ENCODE results near the gene TBC1D24. TPM values are rescaled to one million over a fixed set of nuclear protein-coding genes. Genes with fewer than 3 reads are reported as not detected.
"Not testable (repeated sequence)": the region's sequence is repeated elsewhere in the genome, so short reads cannot be mapped to it uniquely, and the experiment has no call there.

The TBC1D24 gene
- total and polyA plus RNA-seq, 2 experiments from 2014 or later = 5.4 to 21.0 TPM

GRCh38 chr16:2539845-2540458 is 65.0 kb downstream of the TBC1D24 start:
- ATAC-seq (peak; percentile 52), DNase-seq (ENCODE audit: low spot score) (peak; percentile 59)
- Mint-ChIP-seq H3K4me3 (peak overlapping the region; percentile 77), H3K4me1 (peaks cover 11% of the 10 kb centered on the region)
- not testable (repeated sequence) for H4K20me1 ChIP-seq (replicated peaks; ENCODE audit: insufficient read depth); H3K27ac Mint-ChIP-seq; H3K4me1 ChIP-seq (ENCODE audit: insufficient read depth); H3K27me3 ChIP-seq (ENCODE audit: insufficient read depth); H3K4me2 ChIP-seq; H3K36me3 ChIP-seq (ENCODE audit: insufficient read depth); H2AFZ ChIP-seq; H3K27ac ChIP-seq (ENCODE audit: low read depth); H3K27me3 Mint-ChIP-seq (ENCODE audit: insufficient read depth, low read depth, poor library complexity); H3K4me3 ChIP-seq; H3K9me2 ChIP-seq (ENCODE audit: insufficient read depth); H3F3A ChIP-seq (replicated peaks; ENCODE audit: low read depth); H3K9me3 Mint-ChIP-seq; H3K36me3 Mint-ChIP-seq (ENCODE audit: low read depth)
- H3K79me2 ChIP-seq (replicated peaks; ENCODE audit: insufficient read depth) = peaks cover 49% of the 10 kb centered on the region
- peak; percentile 44 to 65 for TF ChIP-seq CTCF (conservative IDR thresholded peaks at IDR 0.05; ENCODE audit: low read depth in 2 of 2)

GRCh38 chr16:2540912-2541311 is 66.0 kb downstream of the TBC1D24 start:
- DNase-seq (ENCODE audit: low spot score); H3K27ac ChIP-seq (ENCODE audit: low read depth); H3K27ac Mint-ChIP-seq; H3K27me3 ChIP-seq (ENCODE audit: insufficient read depth); H3K27me3 Mint-ChIP-seq (ENCODE audit: insufficient read depth, low read depth, poor library complexity); H3K4me3 ChIP-seq; H3F3A ChIP-seq (replicated peaks; ENCODE audit: low read depth); H3K4me1 ChIP-seq (ENCODE audit: insufficient read depth); H3K36me3 ChIP-seq (ENCODE audit: insufficient read depth); H3K4me2 ChIP-seq; H3K9me2 ChIP-seq (ENCODE audit: insufficient read depth); ATAC-seq; H3K9me3 Mint-ChIP-seq; H3K36me3 Mint-ChIP-seq (ENCODE audit: low read depth); H2AFZ ChIP-seq; H3K4me3 Mint-ChIP-seq: not testable (repeated sequence)
- peaks cover 19% of the 10 kb centered on the region for H4K20me1 ChIP-seq (replicated peaks; ENCODE audit: insufficient read depth)
- H3K4me1 Mint-ChIP-seq = peaks cover 11% of the 10 kb centered on the region
- peaks cover 59% of the 10 kb centered on the region for H3K79me2 ChIP-seq (replicated peaks; ENCODE audit: insufficient read depth)

GRCh38 chr16:2541409-2541808 is 66.5 kb downstream of the TBC1D24 start:
- peaks cover 64% of the 10 kb centered on the region for H3K79me2 ChIP-seq (replicated peaks; ENCODE audit: insufficient read depth)
- not testable (repeated sequence) for H3K36me3 Mint-ChIP-seq (ENCODE audit: low read depth); H3F3A ChIP-seq (replicated peaks; ENCODE audit: low read depth); ATAC-seq; H3K36me3 ChIP-seq (ENCODE audit: insufficient read depth); H3K9me3 Mint-ChIP-seq; H3K4me3 Mint-ChIP-seq; DNase-seq (ENCODE audit: low spot score); H3K4me2 ChIP-seq; H3K27ac ChIP-seq (ENCODE audit: low read depth); H3K27me3 ChIP-seq (ENCODE audit: insufficient read depth); H2AFZ ChIP-seq; H3K9me2 ChIP-seq (ENCODE audit: insufficient read depth); H3K4me1 ChIP-seq (ENCODE audit: insufficient read depth); H3K27me3 Mint-ChIP-seq (ENCODE audit: insufficient read depth, low read depth, poor library complexity); H3K4me3 ChIP-seq; H3K27ac Mint-ChIP-seq
- peaks cover 10% of the 10 kb centered on the region for H3K4me1 Mint-ChIP-seq
- peaks cover 24% of the 10 kb centered on the region for H4K20me1 ChIP-seq (replicated peaks; ENCODE audit: insufficient read depth)

GRCh38 chr16:2543771-2544170 is 68.8 kb downstream of the TBC1D24 start:
- H3K27me3 ChIP-seq (ENCODE audit: insufficient read depth); H3K27ac ChIP-seq (ENCODE audit: low read depth); H3K4me3 ChIP-seq; H2AFZ ChIP-seq; H3K4me3 Mint-ChIP-seq; H3K36me3 ChIP-seq (ENCODE audit: insufficient read depth); H3K36me3 Mint-ChIP-seq (ENCODE audit: low read depth); H3K9me3 Mint-ChIP-seq; H3K9me2 ChIP-seq (ENCODE audit: insufficient read depth); ATAC-seq; H3K4me2 ChIP-seq; H3F3A ChIP-seq (replicated peaks; ENCODE audit: low read depth); H3K4me1 Mint-ChIP-seq; H3K27me3 Mint-ChIP-seq (ENCODE audit: insufficient read depth, low read depth, poor library complexity); DNase-seq (ENCODE audit: low spot score); H3K4me1 ChIP-seq (ENCODE audit: insufficient read depth): not testable (repeated sequence)
- Histone ChIP-seq H4K20me1 (replicated peaks; ENCODE audit: insufficient read depth) (peaks cover 24% of the 10 kb centered on the region), H3K79me2 (replicated peaks; ENCODE audit: insufficient read depth) (peaks cover 62% of the 10 kb centered on the region)
- peak overlapping the region; percentile 75 for H3K27ac Mint-ChIP-seq

- not testable (repeated sequence) for H3F3A ChIP-seq (replicated peaks; ENCODE audit: low read depth); H3K4me1 Mint-ChIP-seq; H3K4me1 ChIP-seq (ENCODE audit: insufficient read depth); ATAC-seq; DNase-seq (ENCODE audit: low spot score); H3K27ac Mint-ChIP-seq; H3K36me3 Mint-ChIP-seq (ENCODE audit: low read depth); H3K36me3 ChIP-seq (ENCODE audit: insufficient read depth); H2AFZ ChIP-seq; H3K9me3 Mint-ChIP-seq; H3K27me3 Mint-ChIP-seq (ENCODE audit: insufficient read depth, low read depth, poor library complexity); H3K27ac ChIP-seq (ENCODE audit: low read depth); H3K9me2 ChIP-seq (ENCODE audit: insufficient read depth); H4K20me1 ChIP-seq (replicated peaks; ENCODE audit: insufficient read depth); H3K4me3 ChIP-seq; H3K27me3 ChIP-seq (ENCODE audit: insufficient read depth); H3K4me3 Mint-ChIP-seq; H3K4me2 ChIP-seq
- H3K79me2 ChIP-seq (replicated peaks; ENCODE audit: insufficient read depth) = peaks cover 16% of the 10 kb centered on the region
Observed at GRCh38 chr16:2550283-2550878, 75.5 kb downstream of the TBC1D24 start.
